Neural cell (in vitro differentiated cells): ENCODE measurements around the gene BHLHA9. TPM values are rescaled to one million over a fixed set of nuclear protein-coding genes. Genes with fewer than 3 reads are reported as not detected.

ENCODE experiments used
- H2AFZ ChIP-seq: fragments of 200-600, 300-800 bp; sonication (generic), shearing (Covaris generic); 2 replicates; pipeline ENCODE4 v1.6.0; 2014; ENCODE audit warnings: low read depth, mild to moderate bottlenecking, antibody characterized with exemption, low read length, moderate library complexity
- H3F3A ChIP-seq: fragments of 200-600 bp; shearing (Covaris generic); 2 replicates; pipeline ENCODE4 v1.6.1; 2016; ENCODE audit warnings: mild to moderate bottlenecking, moderate library complexity, mixed read lengths, antibody characterized with exemption, low read length; ENCODE audit not compliant: insufficient read depth, poor library complexity, severe bottlenecking
- H3K27ac ChIP-seq: fragments of 200-600, 300-800 bp; sonication (generic), shearing (Covaris generic); 2 replicates; pipeline ENCODE4 v1.5.1; 2014; ENCODE audit warnings: mild to moderate bottlenecking, low read length, moderate library complexity
- H3K27me3 ChIP-seq: fragments of 300-800, 200-600 bp; sonication (generic), shearing (Covaris generic); 2 replicates; pipeline ENCODE4 v1.6.0; 2014; ENCODE audit warnings: mild to moderate bottlenecking, low read depth, low read length, moderate library complexity; ENCODE audit not compliant: insufficient read depth
- H3K36me3 ChIP-seq: fragments of 300-800, 200-600 bp; sonication (generic), shearing (Covaris generic); 2 replicates; pipeline ENCODE4 v1.5.1; 2014; ENCODE audit warnings: mild to moderate bottlenecking, antibody characterized with exemption, low read length, moderate library complexity; ENCODE audit not compliant: insufficient read depth
- H3K4me2 ChIP-seq: fragments of 300-800, 200-600 bp; sonication (generic), shearing (Covaris generic); 2 replicates; pipeline ENCODE4 v1.6.0; 2014; ENCODE audit warnings: mild to moderate bottlenecking, low read length
- H3K4me3 ChIP-seq: fragments of 300-800, 200-600 bp; sonication (generic), shearing (Covaris generic); 2 replicates; pipeline ENCODE4 v1.5.1; 2014; ENCODE audit warnings: mild to moderate bottlenecking, low read length, moderate library complexity
- H3K79me2 ChIP-seq: fragments of 200-600 bp; shearing (Covaris generic); replicated peaks from 2 replicates; pipeline ENCODE4 v1.6.0; 2014; ENCODE audit warnings: mild to moderate bottlenecking, low read length, moderate library complexity; ENCODE audit not compliant: insufficient read depth
- H3K9ac ChIP-seq: fragments of 300-800, 200-600 bp; sonication (generic), shearing (Covaris generic); 2 replicates; pipeline ENCODE4 v1.6.1; 2016; ENCODE audit warnings: mild to moderate bottlenecking, low read length, mixed read lengths
- H3K9me2 ChIP-seq: fragments of 200-600 bp; shearing (Covaris generic); 2 replicates; pipeline ENCODE4 v1.6.1; 2016; ENCODE audit warnings: mild to moderate bottlenecking, low read length, mixed read lengths; ENCODE audit not compliant: insufficient read depth
- H3K9me3 ChIP-seq: fragments of 200-600, 300-800 bp; sonication (generic), shearing (Covaris generic); 2 replicates; pipeline ENCODE4 v1.6.1; 2016; ENCODE audit warnings: mild to moderate bottlenecking, mixed run types, low read length, moderate library complexity, mixed read lengths
- H4K20me1 ChIP-seq: fragments of 200-600 bp; shearing (Covaris generic); 2 replicates; pipeline ENCODE4 v1.6.1; 2016; ENCODE audit warnings: mild to moderate bottlenecking, mixed run types; ENCODE audit not compliant: insufficient read depth
- EP300 ChIP-seq: fragments of 450-650 bp; conservative IDR thresholded peaks from 2 replicates; pipeline ENCODE4 v1.6.1; 2014; ENCODE audit warnings: antibody characterized with exemption, mild to moderate bottlenecking, moderate library complexity; ENCODE audit not compliant: poor library complexity, severe bottlenecking
- EZH2 ChIP-seq: fragments of 200-600, 300-800 bp; shearing (Covaris generic), sonication (generic); IDR thresholded peaks from 2 replicates; pipeline ENCODE4 v1.6.1; 2014; ENCODE audit warnings: antibody characterized with exemption, low read length, borderline replicate concordance, mild to moderate bottlenecking; ENCODE audit not compliant: insufficient read depth, poor library complexity, severe bottlenecking
- MXI1 ChIP-seq: fragments of 450-650 bp; conservative IDR thresholded peaks from 2 replicates; pipeline ENCODE4 v1.6.1; 2014; ENCODE audit warnings: antibody characterized with exemption, mild to moderate bottlenecking; ENCODE audit not compliant: poor library complexity, severe bottlenecking
- POLR2AphosphoS5 ChIP-seq: IDR thresholded peaks from 2 replicates; pipeline ENCODE4 v1.6.1; 2012
- RAD21 ChIP-seq: fragments of 450-650 bp; conservative IDR thresholded peaks from 2 replicates; pipeline ENCODE4 v1.6.1; 2014; ENCODE audit warnings: antibody characterized with exemption, mild to moderate bottlenecking, moderate library complexity
- SMC3 ChIP-seq: fragments of 450-650 bp; conservative IDR thresholded peaks from 2 replicates; pipeline ENCODE4 v1.6.1; 2014; ENCODE audit warnings: antibody characterized with exemption, mild to moderate bottlenecking, moderate library complexity; ENCODE audit not compliant: poor library complexity
- TAF1 ChIP-seq: IDR thresholded peaks from 2 replicates; pipeline ENCODE4 v1.6.1; 2012; ENCODE audit warnings: low read depth
- polyA plus RNA-seq: library from polyadenylated mRNA; depleted of rRNA; stranded (reverse); fragments of >200 nt; gene quantifications from 2 replicates; pipeline ENCODE4 v1.2.3, GENCODE V29; 2014
- TF ChIP-seq, protein P1 (sequence below): fragments of 450-650 bp; IDR thresholded peaks from 2 replicates; pipeline ENCODE4 v1.5.1; 2014; ENCODE audit warnings: antibody characterized with exemption, mild to moderate bottlenecking, moderate library complexity; ENCODE audit not compliant: poor library complexity, severe bottlenecking
- TF ChIP-seq, protein P2 (sequence below): IDR thresholded peaks from 2 replicates; pipeline ENCODE4 v1.6.1; 2012; ENCODE audit warnings: borderline replicate concordance

Gene BHLHA9
- polyA plus RNA-seq, 1 donor from 2014 or later, result not detected

DNA sequence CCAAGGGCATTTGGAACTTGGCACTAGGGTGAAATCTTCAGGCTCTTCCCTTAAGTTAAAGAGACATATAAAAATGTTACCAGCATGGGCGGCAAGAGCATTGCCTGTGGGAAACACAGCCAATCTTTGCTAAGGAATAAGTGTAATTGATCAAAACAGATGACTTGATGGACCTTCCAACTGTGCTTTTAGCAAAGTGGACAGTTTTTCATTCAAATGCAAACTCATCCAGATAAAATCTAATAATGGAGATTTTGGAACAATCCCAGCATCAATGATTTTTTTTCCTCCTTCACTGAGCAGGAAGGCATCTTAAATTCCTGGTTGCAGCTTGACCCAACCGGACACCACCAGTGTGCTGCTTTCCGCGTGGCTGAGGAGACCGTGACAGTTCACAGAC is 42.9 kb upstream of the BHLHA9 start:
- H3K36me3 ChIP-seq, result no peaks in the 10 kb centered on the region
- no peak for TF ChIP-seq EP300
- no peak for TF ChIP-seq MXI1
- TF ChIP-seq SMC3, result no peak
- TF ChIP-seq TAF1, result no peak
- TF ChIP-seq, protein P1, sequence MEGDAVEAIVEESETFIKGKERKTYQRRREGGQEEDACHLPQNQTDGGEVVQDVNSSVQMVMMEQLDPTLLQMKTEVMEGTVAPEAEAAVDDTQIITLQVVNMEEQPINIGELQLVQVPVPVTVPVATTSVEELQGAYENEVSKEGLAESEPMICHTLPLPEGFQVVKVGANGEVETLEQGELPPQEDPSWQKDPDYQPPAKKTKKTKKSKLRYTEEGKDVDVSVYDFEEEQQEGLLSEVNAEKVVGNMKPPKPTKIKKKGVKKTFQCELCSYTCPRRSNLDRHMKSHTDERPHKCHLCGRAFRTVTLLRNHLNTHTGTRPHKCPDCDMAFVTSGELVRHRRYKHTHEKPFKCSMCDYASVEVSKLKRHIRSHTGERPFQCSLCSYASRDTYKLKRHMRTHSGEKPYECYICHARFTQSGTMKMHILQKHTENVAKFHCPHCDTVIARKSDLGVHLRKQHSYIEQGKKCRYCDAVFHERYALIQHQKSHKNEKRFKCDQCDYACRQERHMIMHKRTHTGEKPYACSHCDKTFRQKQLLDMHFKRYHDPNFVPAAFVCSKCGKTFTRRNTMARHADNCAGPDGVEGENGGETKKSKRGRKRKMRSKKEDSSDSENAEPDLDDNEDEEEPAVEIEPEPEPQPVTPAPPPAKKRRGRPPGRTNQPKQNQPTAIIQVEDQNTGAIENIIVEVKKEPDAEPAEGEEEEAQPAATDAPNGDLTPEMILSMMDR, result no peak
- no peak for TF ChIP-seq EZH2
- no peak overlapping the region for H3K9ac ChIP-seq
- H4K20me1 ChIP-seq, result no peaks in the 10 kb centered on the region
- H2AFZ ChIP-seq, result no peak overlapping the region
- no peaks in the 10 kb centered on the region for H3K9me3 ChIP-seq
- peaks cover 46% of the 10 kb centered on the region for H3K27me3 ChIP-seq
- no peak overlapping the region for H3K27ac ChIP-seq
- H3K4me3 ChIP-seq, result no peak overlapping the region
- H3K9me2 ChIP-seq, result no peaks in the 10 kb centered on the region
- H3F3A ChIP-seq, result no peaks in the 10 kb centered on the region
- no peaks in the 10 kb centered on the region for H3K79me2 ChIP-seq
- no peak overlapping the region for H3K4me2 ChIP-seq

DNA sequence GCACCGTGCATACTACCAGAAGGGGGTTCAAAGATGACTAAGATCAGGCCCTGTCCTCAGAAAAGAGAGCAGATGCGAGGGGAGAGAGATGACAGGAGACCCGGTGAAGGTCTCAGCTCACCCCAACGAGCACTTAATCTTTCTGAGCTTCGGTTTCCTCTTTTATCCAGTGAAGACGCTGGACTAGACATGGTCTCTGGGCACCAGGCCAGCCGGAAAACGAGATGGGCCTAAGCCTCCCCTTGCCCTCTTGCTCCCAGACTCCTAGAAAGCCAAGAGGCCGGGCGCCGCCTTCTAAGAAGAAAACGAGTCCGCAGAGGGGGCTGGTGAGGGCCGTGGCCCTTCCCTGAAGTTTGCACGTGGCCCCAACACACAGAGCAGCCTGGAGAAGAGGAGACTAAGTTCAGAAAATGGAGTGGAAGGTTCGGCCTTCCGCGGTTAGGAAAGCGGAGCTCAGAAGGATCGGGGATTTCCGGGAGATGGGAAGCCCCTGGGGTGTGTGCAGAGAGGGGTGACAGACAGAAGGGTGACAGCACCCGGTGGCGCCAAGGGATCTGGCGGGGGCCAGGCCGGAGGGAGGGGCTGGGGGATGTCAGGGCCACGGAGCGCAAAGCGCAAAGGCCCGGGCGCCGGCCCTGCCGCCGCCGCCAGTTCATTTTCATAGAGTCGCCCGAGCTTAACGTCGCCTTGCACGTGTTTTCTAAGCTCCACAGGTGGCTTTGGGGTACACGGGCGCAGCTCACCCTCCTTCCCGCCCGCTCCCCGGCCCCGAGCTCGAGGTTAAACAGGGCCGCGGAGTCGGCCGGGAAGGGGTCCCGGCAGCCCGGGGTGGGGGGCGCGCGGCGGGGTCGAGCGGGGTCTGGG is 42.1 kb upstream of the BHLHA9 start:
- Histone ChIP-seq H3K9ac (no peak overlapping the region), H3K79me2 (no peaks in the 10 kb centered on the region), H3K4me2 (no peak overlapping the region), H2AFZ (no peak overlapping the region), H3K4me3 (no peak overlapping the region), H3F3A (no peaks in the 10 kb centered on the region), H4K20me1 (no peaks in the 10 kb centered on the region), H3K9me3 (no peaks in the 10 kb centered on the region), H3K27ac (no peak overlapping the region), H3K27me3 (peaks cover 46% of the 10 kb centered on the region), H3K36me3 (no peaks in the 10 kb centered on the region), H3K9me2 (no peaks in the 10 kb centered on the region)
- TF ChIP-seq TAF1, result no peak
- TF ChIP-seq EZH2, result no peak
- no peak for TF ChIP-seq POLR2AphosphoS5
- TF ChIP-seq, protein P1, result no peak
- TF ChIP-seq EP300, result no peak
- TF ChIP-seq RAD21, result no peak
- no peak for TF ChIP-seq MXI1
- TF ChIP-seq SMC3, result no peak
- TF ChIP-seq, protein P2, sequence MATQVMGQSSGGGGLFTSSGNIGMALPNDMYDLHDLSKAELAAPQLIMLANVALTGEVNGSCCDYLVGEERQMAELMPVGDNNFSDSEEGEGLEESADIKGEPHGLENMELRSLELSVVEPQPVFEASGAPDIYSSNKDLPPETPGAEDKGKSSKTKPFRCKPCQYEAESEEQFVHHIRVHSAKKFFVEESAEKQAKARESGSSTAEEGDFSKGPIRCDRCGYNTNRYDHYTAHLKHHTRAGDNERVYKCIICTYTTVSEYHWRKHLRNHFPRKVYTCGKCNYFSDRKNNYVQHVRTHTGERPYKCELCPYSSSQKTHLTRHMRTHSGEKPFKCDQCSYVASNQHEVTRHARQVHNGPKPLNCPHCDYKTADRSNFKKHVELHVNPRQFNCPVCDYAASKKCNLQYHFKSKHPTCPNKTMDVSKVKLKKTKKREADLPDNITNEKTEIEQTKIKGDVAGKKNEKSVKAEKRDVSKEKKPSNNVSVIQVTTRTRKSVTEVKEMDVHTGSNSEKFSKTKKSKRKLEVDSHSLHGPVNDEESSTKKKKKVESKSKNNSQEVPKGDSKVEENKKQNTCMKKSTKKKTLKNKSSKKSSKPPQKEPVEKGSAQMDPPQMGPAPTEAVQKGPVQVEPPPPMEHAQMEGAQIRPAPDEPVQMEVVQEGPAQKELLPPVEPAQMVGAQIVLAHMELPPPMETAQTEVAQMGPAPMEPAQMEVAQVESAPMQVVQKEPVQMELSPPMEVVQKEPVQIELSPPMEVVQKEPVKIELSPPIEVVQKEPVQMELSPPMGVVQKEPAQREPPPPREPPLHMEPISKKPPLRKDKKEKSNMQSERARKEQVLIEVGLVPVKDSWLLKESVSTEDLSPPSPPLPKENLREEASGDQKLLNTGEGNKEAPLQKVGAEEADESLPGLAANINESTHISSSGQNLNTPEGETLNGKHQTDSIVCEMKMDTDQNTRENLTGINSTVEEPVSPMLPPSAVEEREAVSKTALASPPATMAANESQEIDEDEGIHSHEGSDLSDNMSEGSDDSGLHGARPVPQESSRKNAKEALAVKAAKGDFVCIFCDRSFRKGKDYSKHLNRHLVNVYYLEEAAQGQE, result no peak
